A673 (cell line): ENCODE data around the gene TMOD2.

Experiments used
- EZH2 ChIP-seq: fragments of 200-600 bp; sonication (generic); IDR thresholded peaks from 2 replicates; pipeline ENCODE4 v1.6.1; 2017; ENCODE audit warnings: borderline replicate concordance, low read depth, mild to moderate bottlenecking, mixed read lengths, antibody characterized with exemption, low read length; ENCODE audit not compliant: poor library complexity, severe bottlenecking
- TF ChIP-seq, protein P1 (sequence below): fragments of 300-800, 200-600 bp; sonication (generic); conservative IDR thresholded peaks from 2 replicates; pipeline ENCODE4 v1.5.1; 2017; ENCODE audit warnings: low read depth, mild to moderate bottlenecking, antibody characterized with exemption, low read length, moderate library complexity, mixed read lengths

- TF ChIP-seq, protein P1, sequence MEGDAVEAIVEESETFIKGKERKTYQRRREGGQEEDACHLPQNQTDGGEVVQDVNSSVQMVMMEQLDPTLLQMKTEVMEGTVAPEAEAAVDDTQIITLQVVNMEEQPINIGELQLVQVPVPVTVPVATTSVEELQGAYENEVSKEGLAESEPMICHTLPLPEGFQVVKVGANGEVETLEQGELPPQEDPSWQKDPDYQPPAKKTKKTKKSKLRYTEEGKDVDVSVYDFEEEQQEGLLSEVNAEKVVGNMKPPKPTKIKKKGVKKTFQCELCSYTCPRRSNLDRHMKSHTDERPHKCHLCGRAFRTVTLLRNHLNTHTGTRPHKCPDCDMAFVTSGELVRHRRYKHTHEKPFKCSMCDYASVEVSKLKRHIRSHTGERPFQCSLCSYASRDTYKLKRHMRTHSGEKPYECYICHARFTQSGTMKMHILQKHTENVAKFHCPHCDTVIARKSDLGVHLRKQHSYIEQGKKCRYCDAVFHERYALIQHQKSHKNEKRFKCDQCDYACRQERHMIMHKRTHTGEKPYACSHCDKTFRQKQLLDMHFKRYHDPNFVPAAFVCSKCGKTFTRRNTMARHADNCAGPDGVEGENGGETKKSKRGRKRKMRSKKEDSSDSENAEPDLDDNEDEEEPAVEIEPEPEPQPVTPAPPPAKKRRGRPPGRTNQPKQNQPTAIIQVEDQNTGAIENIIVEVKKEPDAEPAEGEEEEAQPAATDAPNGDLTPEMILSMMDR: no peak
- no peak for TF ChIP-seq EZH2
These were observed 31.0 kb upstream of the TMOD2 start for GRCh38 chr15:51720201-51720995.
